HCT116 (cell line): ENCODE results near the gene ASGR2. TPM values are rescaled to one million over a fixed set of nuclear protein-coding genes. Genes with fewer than 3 reads are reported as not detected.
"Not testable (repeated sequence)": the region's sequence is repeated elsewhere in the genome, so short reads cannot be mapped to it uniquely, and the experiment has no call there.

ENCODE experiments used
- ATAC-seq: fragments of 200-7000 bp; cut with Tn5 transposase; 2 replicates; pipeline ENCODE4 v1.9.1; 2020; ENCODE audit warnings: mild to moderate bottlenecking, moderate library complexity
- BruUV-seq: library from RNA; stranded (reverse); fragments of 400-500 nt; replicated peaks from 2 replicates; lab custom pipeline; 2021; lab: Mats Ljungman, UMichigan
- CTCF ChIA-PET: fragments of 300-600 bp; sonication (Branson Sonifier 250); formaldehyde crosslinking; loops from one replicate; lab custom pipeline; 2021; ENCODE audit warnings: antibody characterized with exemption; lab: Charles Lee
- POLR2A ChIA-PET: fragments of 300-600, 350-600 bp; sonication (Branson Sonifier 250); formaldehyde crosslinking; loops from one replicate; lab custom pipeline; 2021; ENCODE audit warnings: antibody characterized with exemption; lab: Charles Lee
- RAD21 ChIA-PET, 2 experiments: fragments of 300-600 bp; sonication (Branson Sonifier 250); formaldehyde crosslinking; loops; one replicate each; lab custom pipeline; 2023; ENCODE audit warnings: low total read pairs in 2 of 2; ENCODE audit not compliant: uncharacterized antibody in 2 of 2, unreplicated experiment in 2 of 2, low non-redundant PET in 1 of 2; lab: Charles Lee
- DNase-seq: peaks from one replicate; pipeline ENCODE4 v3.0.0-alpha.2; 2010; ENCODE audit warnings: low read depth, low spot score
- H2AFZ ChIP-seq: fragments of 200-600 bp; shearing (Covaris generic), sonication (generic); 2 replicates; pipeline ENCODE4 v1.6.1; 2017; ENCODE audit warnings: low read depth, mixed run types, mixed read lengths, antibody characterized with exemption, low read length; ENCODE audit not compliant: poor library complexity, severe bottlenecking
- H3K27ac ChIP-seq: 2 replicates; pipeline ENCODE4 v1.5.1; 2012; ENCODE audit warnings: low read depth, low read length
- H3K27me3 ChIP-seq: fragments of 200-600 bp; sonication (generic); 2 replicates; pipeline ENCODE4 v1.6.1; 2016; ENCODE audit warnings: mixed run types, low read length, mixed read lengths; ENCODE audit not compliant: insufficient read depth
- H3K36me3 ChIP-seq, 2 experiments: fragments of 200-500 bp in 1 of 2; fragments of 200-600 bp in 1 of 2; sonication (Bioruptor generic) in 1 of 2; sonication (generic) in 1 of 2; 2 replicates each; pipeline versions ENCODE4 v1.5.1 to v1.6.1; 2014 to 2016; ENCODE audit warnings: low read length in 2 of 2, inconsistent platforms in 1 of 2, mixed read lengths in 1 of 2, mixed run types in 1 of 2; ENCODE audit not compliant: insufficient read depth in 2 of 2, control insufficient read depth in 1 of 2
- H3K4me1 ChIP-seq, 2 experiments: fragments of 200-600 bp in 1 of 2; sonication (generic) in 1 of 2; 2 replicates each; pipeline versions ENCODE4 v1.5.1 to v1.6.1; 2012 to 2017; ENCODE audit warnings: low read length in 2 of 2, inconsistent platforms in 1 of 2, mild to moderate bottlenecking in 1 of 2, mixed read lengths in 1 of 2, mixed run types in 1 of 2, moderate library complexity in 1 of 2; ENCODE audit not compliant: insufficient read depth in 2 of 2, control insufficient read depth in 1 of 2
- H3K4me2 ChIP-seq: fragments of 200-600 bp; sonication (generic); 2 replicates; pipeline ENCODE4 v1.6.1; 2017; ENCODE audit warnings: mixed run types, low read length, mixed read lengths
- H3K4me3 ChIP-seq, 2 experiments: fragments of 200-600 bp in 1 of 2; sonication (generic) in 1 of 2; replicated peaks in 1 of 2; 2 replicates each; pipeline ENCODE4 v1.5.1; 2011 to 2016; ENCODE audit warnings: low read length in 2 of 2, control low read depth in 1 of 2, low read depth in 1 of 2, mild to moderate bottlenecking in 1 of 2, mixed read lengths in 1 of 2, mixed run types in 1 of 2
- H3K79me2 ChIP-seq: fragments of 200-600 bp; sonication (generic); 2 replicates; pipeline ENCODE4 v1.6.1; 2017; ENCODE audit warnings: mild to moderate bottlenecking, mixed run types, low read length, moderate library complexity, mixed read lengths; ENCODE audit not compliant: insufficient read depth
- H3K9ac ChIP-seq: fragments of 200-600 bp; sonication (generic); 2 replicates; pipeline ENCODE4 v1.6.1; 2016; ENCODE audit warnings: low read length, mixed read lengths
- H3K9me2 ChIP-seq: fragments of 200-600 bp; sonication (generic), shearing (Covaris generic); 2 replicates; pipeline ENCODE4 v1.6.1; 2017; ENCODE audit warnings: mixed run types, mild to moderate bottlenecking, moderate library complexity; ENCODE audit not compliant: insufficient read depth
- H3K9me3 ChIP-seq, 2 experiments: fragments of 200-500 bp in 1 of 2; fragments of 200-600 bp in 1 of 2; sonication (Bioruptor generic) in 1 of 2; sonication (generic) in 1 of 2; 2 replicates each; pipeline ENCODE4 v1.6.1; 2014 to 2017; ENCODE audit warnings: low read length in 2 of 2, mixed read lengths in 2 of 2, inconsistent platforms in 1 of 2, low read depth in 1 of 2, mild to moderate bottlenecking in 1 of 2, mixed run types in 1 of 2, moderate library complexity in 1 of 2; ENCODE audit not compliant: control insufficient read depth in 1 of 2, insufficient read depth in 1 of 2
- H4K20me1 ChIP-seq: fragments of 200-600 bp; sonication (generic), shearing (Covaris generic); 2 replicates; pipeline ENCODE4 v1.6.1; 2017; ENCODE audit warnings: mixed run types, mild to moderate bottlenecking, moderate library complexity; ENCODE audit not compliant: insufficient read depth
- CBX3 ChIP-seq: IDR thresholded peaks from 2 replicates; pipeline ENCODE4 v1.6.1; 2012; ENCODE audit warnings: low read depth
- EGR1 ChIP-seq: IDR thresholded peaks from 2 replicates; pipeline ENCODE4 v1.6.1; 2012; ENCODE audit warnings: low read depth
- ELF1 ChIP-seq: IDR thresholded peaks from 2 replicates; pipeline ENCODE4 v1.6.1; 2012; ENCODE audit warnings: low read depth, borderline replicate concordance
- FOSL1 ChIP-seq: IDR thresholded peaks from 2 replicates; pipeline ENCODE4 v1.6.1; 2012; ENCODE audit warnings: low read depth
- JUND ChIP-seq: IDR thresholded peaks from 2 replicates; pipeline ENCODE4 v1.6.1; 2012
- POLR2A ChIP-seq: IDR thresholded peaks from 2 replicates; pipeline ENCODE4 v1.7.0; 2011; ENCODE audit warnings: borderline replicate concordance; ENCODE audit not compliant: insufficient read depth, insufficient read length; ENCODE audit errors: extremely low read depth
- SIN3A ChIP-seq: IDR thresholded peaks from 2 replicates; pipeline ENCODE4 v1.6.1; 2012; ENCODE audit warnings: low read depth
- TCF7L2 ChIP-seq: IDR thresholded peaks from 2 replicates; pipeline ENCODE4 v1.7.0; 2011; ENCODE audit warnings: borderline replicate concordance, inconsistent platforms; ENCODE audit not compliant: insufficient read depth, insufficient read length; ENCODE audit errors: extremely low read depth
- YY1 ChIP-seq: IDR thresholded peaks from 2 replicates; pipeline ENCODE4 v1.6.1; 2011; ENCODE audit warnings: low read length, low read depth, moderate library complexity, mild to moderate bottlenecking; ENCODE audit not compliant: insufficient replicate concordance; ENCODE audit errors: extremely low read depth
- ZNF274 ChIP-seq: fragments of 200-500 bp; sonication (Bioruptor generic); IDR thresholded peaks from 2 replicates; pipeline ENCODE4 v1.6.1; 2014; ENCODE audit warnings: mild to moderate bottlenecking, low read depth, low read length, inconsistent platforms
- intact Hi-C: fragments of 100-400 bp; cut with micrococcal nuclease; formaldehyde crosslinking; loops from 2 replicates; pipeline ENCODE4 v1.10.0; 2022
- total RNA-seq: library from RNA; stranded (reverse); gene quantifications from one replicate; pipeline ENCODE4 v1.2.1, GENCODE V29; 2021; ENCODE audit not compliant: unreplicated experiment
- TF ChIP-seq, protein P1 (sequence below): IDR thresholded peaks from 2 replicates; pipeline ENCODE4 v1.6.1; 2012
- TF ChIP-seq, protein P2 (sequence below): IDR thresholded peaks from 2 replicates; pipeline ENCODE4 v1.6.1; 2012
- TF ChIP-seq, protein P3 (sequence below): IDR thresholded peaks from 2 replicates; pipeline ENCODE4 v1.6.1; 2011; ENCODE audit warnings: mild to moderate bottlenecking, low read length, moderate library complexity; ENCODE audit not compliant: insufficient replicate concordance; ENCODE audit errors: extremely low read depth

Gene ASGR2
- total RNA-seq, 1 experiment from 2014 or later = 0.32 TPM

DNA sequence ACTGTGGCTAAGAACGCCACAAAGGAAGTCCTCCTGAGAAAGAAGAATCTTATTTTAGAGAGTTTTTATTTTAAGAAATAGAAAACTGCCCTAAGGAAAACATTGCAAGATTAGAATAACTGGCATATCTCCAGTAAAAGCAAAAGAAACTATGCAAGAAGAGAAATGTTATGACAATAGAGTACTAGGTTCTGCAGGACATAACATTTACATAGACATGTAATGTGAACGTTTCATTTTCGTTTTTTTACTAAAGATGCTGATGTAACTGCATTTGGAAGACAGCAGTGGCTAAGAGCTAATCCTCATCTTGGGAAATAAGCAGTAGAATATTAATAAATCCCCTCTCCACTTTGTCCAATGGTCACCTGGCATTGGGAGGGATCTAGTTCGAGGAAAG, 7.8 kb upstream of the ASGR2 start:
- RAD21 ChIA-PET = no interaction called here
- H3K9ac ChIP-seq = no peak overlapping the region
- TF ChIP-seq ZNF274 (no peak), POLR2A (no peak), SIN3A (no peak)
- BruUV-seq = no TSS peak
- H3K4me1 ChIP-seq = no peaks in the 10 kb centered on the region
- no peak overlapping the region for H2AFZ ChIP-seq
- CTCF ChIA-PET = no interaction called here
- H3K36me3 ChIP-seq = no peaks in the 10 kb centered on the region
- H3K27ac ChIP-seq = no peak overlapping the region
- H3K79me2 ChIP-seq = no peaks in the 10 kb centered on the region
- DNase-seq (no peak), ATAC-seq (no peak)
- no peaks in the 10 kb centered on the region for H3K9me2 ChIP-seq
- H3K9me3 ChIP-seq = no peaks in the 10 kb centered on the region
- no peak overlapping the region for H3K4me2 ChIP-seq
- intact Hi-C loops = no loop called here
- no peaks in the 10 kb centered on the region; the same call in 1 of the 2 replicates for H3K27me3 ChIP-seq
- no peak overlapping the region for H3K4me3 ChIP-seq
- H4K20me1 ChIP-seq = no peaks in the 10 kb centered on the region
- POLR2A ChIA-PET = no interaction called here

DNA sequence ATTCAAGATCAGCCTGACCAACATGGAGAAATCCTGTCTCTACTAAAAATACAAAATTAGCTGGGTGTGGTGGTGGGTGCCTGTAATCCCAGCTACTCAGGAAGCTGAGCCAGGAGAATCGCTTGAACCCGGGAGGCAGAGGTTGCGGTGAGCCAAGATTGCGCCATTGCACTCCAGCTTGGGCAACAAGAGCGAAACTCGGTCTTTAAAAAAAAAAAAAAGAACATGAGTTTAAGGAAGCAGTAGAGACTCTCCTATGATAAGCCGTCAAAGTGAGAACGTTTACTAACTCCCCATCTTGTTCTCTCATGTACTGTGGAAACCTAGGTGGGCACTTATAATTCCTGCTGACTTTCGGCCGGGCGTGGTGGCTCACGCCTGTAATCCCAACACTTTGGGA, 6.0 kb upstream of the ASGR2 start:
- H3K4me3 ChIP-seq, BruUV-seq, H3K4me1 ChIP-seq, H3K9ac ChIP-seq, CTCF ChIA-PET, H4K20me1 ChIP-seq, RAD21 ChIA-PET, H3K27ac ChIP-seq, POLR2A ChIA-PET, H3K36me3 ChIP-seq, H3K27me3 ChIP-seq, H3K4me2 ChIP-seq, H3K9me2 ChIP-seq, DNase-seq, ATAC-seq, H2AFZ ChIP-seq, H3K79me2 ChIP-seq, H3K9me3 ChIP-seq, intact Hi-C loops: not testable (repeated sequence)

DNA sequence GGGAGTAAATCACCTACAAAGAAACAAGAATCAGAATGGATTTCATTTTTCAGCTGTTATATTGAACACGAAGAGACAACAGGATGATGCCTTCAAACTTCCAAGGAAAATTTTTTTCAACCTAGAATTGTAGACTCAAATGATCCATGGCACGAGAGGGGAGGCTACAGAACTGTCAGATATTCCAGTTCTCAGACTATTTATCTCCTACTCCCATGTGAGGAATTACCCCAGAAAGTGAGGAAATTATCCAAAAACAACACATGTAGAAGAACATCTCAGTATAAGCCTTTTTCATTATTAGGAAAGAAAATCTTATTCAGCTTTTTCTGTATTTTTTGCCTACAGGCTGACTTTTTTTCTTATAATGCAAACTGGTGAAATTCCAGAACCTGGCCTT, 5.5 kb upstream of the ASGR2 start:
- Histone ChIP-seq H2AFZ (no peak overlapping the region), H3K4me3 (no peak overlapping the region), H3K9me3 (no peaks in the 10 kb centered on the region), H3K9ac (no peak overlapping the region), H3K9me2 (no peaks in the 10 kb centered on the region), H3K4me2 (no peak overlapping the region), H3K27ac (no peak overlapping the region), H3K27me3 (no peaks in the 10 kb centered on the region; the same call in 1 of the 2 replicates), H4K20me1 (no peaks in the 10 kb centered on the region), H3K79me2 (no peaks in the 10 kb centered on the region), H3K4me1 (no peaks in the 10 kb centered on the region), H3K36me3 (no peaks in the 10 kb centered on the region)
- DNase-seq (no peak), ATAC-seq (no peak)
- ChIA-PET CTCF (interaction anchor here (1.0 kb wide), 1 partner anchor 15 kb away, joined by 3 read pairs; no protein-coding TSS in a partner anchor), POLR2A (no interaction called here), RAD21 (no interaction called here)
- intact Hi-C loops = no loop called here
- BruUV-seq = no TSS peak
- TF ChIP-seq YY1 (no peak), JUND (no peak), CBX3 (no peak), EGR1 (no peak), FOSL1 (no peak), ELF1 (no peak), POLR2A (no peak), TCF7L2 (no peak)
- TF ChIP-seq, protein P1, sequence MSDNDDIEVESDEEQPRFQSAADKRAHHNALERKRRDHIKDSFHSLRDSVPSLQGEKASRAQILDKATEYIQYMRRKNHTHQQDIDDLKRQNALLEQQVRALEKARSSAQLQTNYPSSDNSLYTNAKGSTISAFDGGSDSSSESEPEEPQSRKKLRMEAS = no peak
- TF ChIP-seq, protein P2, sequence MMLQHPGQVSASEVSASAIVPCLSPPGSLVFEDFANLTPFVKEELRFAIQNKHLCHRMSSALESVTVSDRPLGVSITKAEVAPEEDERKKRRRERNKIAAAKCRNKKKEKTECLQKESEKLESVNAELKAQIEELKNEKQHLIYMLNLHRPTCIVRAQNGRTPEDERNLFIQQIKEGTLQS = no peak
- TF ChIP-seq, protein P3, sequence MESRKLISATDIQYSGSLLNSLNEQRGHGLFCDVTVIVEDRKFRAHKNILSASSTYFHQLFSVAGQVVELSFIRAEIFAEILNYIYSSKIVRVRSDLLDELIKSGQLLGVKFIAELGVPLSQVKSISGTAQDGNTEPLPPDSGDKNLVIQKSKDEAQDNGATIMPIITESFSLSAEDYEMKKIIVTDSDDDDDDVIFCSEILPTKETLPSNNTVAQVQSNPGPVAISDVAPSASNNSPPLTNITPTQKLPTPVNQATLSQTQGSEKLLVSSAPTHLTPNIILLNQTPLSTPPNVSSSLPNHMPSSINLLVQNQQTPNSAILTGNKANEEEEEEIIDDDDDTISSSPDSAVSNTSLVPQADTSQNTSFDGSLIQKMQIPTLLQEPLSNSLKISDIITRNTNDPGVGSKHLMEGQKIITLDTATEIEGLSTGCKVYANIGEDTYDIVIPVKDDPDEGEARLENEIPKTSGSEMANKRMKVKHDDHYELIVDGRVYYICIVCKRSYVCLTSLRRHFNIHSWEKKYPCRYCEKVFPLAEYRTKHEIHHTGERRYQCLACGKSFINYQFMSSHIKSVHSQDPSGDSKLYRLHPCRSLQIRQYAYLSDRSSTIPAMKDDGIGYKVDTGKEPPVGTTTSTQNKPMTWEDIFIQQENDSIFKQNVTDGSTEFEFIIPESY = no peak
